HCT116 (cell line): ENCODE results near the gene HRNR. TPM values are rescaled to one million over a fixed set of nuclear protein-coding genes. Genes with fewer than 3 reads are reported as not detected.

Experiments
- ATAC-seq: fragments of 200-7000 bp; cut with Tn5 transposase; 2 replicates; pipeline ENCODE4 v1.9.1; 2020; ENCODE audit warnings: mild to moderate bottlenecking, moderate library complexity
- BruUV-seq: library from RNA; stranded (reverse); fragments of 400-500 nt; replicated peaks from 2 replicates; lab custom pipeline; 2021; lab: Mats Ljungman, UMichigan
- CTCF ChIA-PET: fragments of 300-600 bp; sonication (Branson Sonifier 250); formaldehyde crosslinking; loops from one replicate; lab custom pipeline; 2021; ENCODE audit warnings: antibody characterized with exemption; lab: Charles Lee
- POLR2A ChIA-PET: fragments of 300-600, 350-600 bp; sonication (Branson Sonifier 250); formaldehyde crosslinking; loops from one replicate; lab custom pipeline; 2021; ENCODE audit warnings: antibody characterized with exemption; lab: Charles Lee
- RAD21 ChIA-PET, 2 experiments: fragments of 300-600 bp; sonication (Branson Sonifier 250); formaldehyde crosslinking; loops; one replicate each; lab custom pipeline; 2023; ENCODE audit warnings: low total read pairs in 2 of 2; ENCODE audit not compliant: uncharacterized antibody in 2 of 2, unreplicated experiment in 2 of 2, low non-redundant PET in 1 of 2; lab: Charles Lee
- DNase-seq: peaks from one replicate; pipeline ENCODE4 v3.0.0-alpha.2; 2010; ENCODE audit warnings: low read depth, low spot score
- H2AFZ ChIP-seq: fragments of 200-600 bp; shearing (Covaris generic), sonication (generic); 2 replicates; pipeline ENCODE4 v1.6.1; 2017; ENCODE audit warnings: low read depth, mixed run types, mixed read lengths, antibody characterized with exemption, low read length; ENCODE audit not compliant: poor library complexity, severe bottlenecking
- H3K27ac ChIP-seq: 2 replicates; pipeline ENCODE4 v1.5.1; 2012; ENCODE audit warnings: low read depth, low read length
- H3K27me3 ChIP-seq: fragments of 200-600 bp; sonication (generic); 2 replicates; pipeline ENCODE4 v1.6.1; 2016; ENCODE audit warnings: mixed run types, low read length, mixed read lengths; ENCODE audit not compliant: insufficient read depth
- H3K36me3 ChIP-seq, 2 experiments: fragments of 200-500 bp in 1 of 2; fragments of 200-600 bp in 1 of 2; sonication (Bioruptor generic) in 1 of 2; sonication (generic) in 1 of 2; 2 replicates each; pipeline versions ENCODE4 v1.5.1 to v1.6.1; 2014 to 2016; ENCODE audit warnings: low read length in 2 of 2, inconsistent platforms in 1 of 2, mixed read lengths in 1 of 2, mixed run types in 1 of 2; ENCODE audit not compliant: insufficient read depth in 2 of 2, control insufficient read depth in 1 of 2
- H3K4me1 ChIP-seq, 2 experiments: fragments of 200-600 bp in 1 of 2; sonication (generic) in 1 of 2; 2 replicates each; pipeline versions ENCODE4 v1.5.1 to v1.6.1; 2012 to 2017; ENCODE audit warnings: low read length in 2 of 2, inconsistent platforms in 1 of 2, mild to moderate bottlenecking in 1 of 2, mixed read lengths in 1 of 2, mixed run types in 1 of 2, moderate library complexity in 1 of 2; ENCODE audit not compliant: insufficient read depth in 2 of 2, control insufficient read depth in 1 of 2
- H3K4me2 ChIP-seq: fragments of 200-600 bp; sonication (generic); 2 replicates; pipeline ENCODE4 v1.6.1; 2017; ENCODE audit warnings: mixed run types, low read length, mixed read lengths
- H3K4me3 ChIP-seq, 2 experiments: fragments of 200-600 bp in 1 of 2; sonication (generic) in 1 of 2; replicated peaks in 1 of 2; 2 replicates each; pipeline ENCODE4 v1.5.1; 2011 to 2016; ENCODE audit warnings: low read length in 2 of 2, control low read depth in 1 of 2, low read depth in 1 of 2, mild to moderate bottlenecking in 1 of 2, mixed read lengths in 1 of 2, mixed run types in 1 of 2
- H3K79me2 ChIP-seq: fragments of 200-600 bp; sonication (generic); 2 replicates; pipeline ENCODE4 v1.6.1; 2017; ENCODE audit warnings: mild to moderate bottlenecking, mixed run types, low read length, moderate library complexity, mixed read lengths; ENCODE audit not compliant: insufficient read depth
- H3K9ac ChIP-seq: fragments of 200-600 bp; sonication (generic); 2 replicates; pipeline ENCODE4 v1.6.1; 2016; ENCODE audit warnings: low read length, mixed read lengths
- H3K9me2 ChIP-seq: fragments of 200-600 bp; sonication (generic), shearing (Covaris generic); 2 replicates; pipeline ENCODE4 v1.6.1; 2017; ENCODE audit warnings: mixed run types, mild to moderate bottlenecking, moderate library complexity; ENCODE audit not compliant: insufficient read depth
- H3K9me3 ChIP-seq, 2 experiments: fragments of 200-500 bp in 1 of 2; fragments of 200-600 bp in 1 of 2; sonication (Bioruptor generic) in 1 of 2; sonication (generic) in 1 of 2; 2 replicates each; pipeline ENCODE4 v1.6.1; 2014 to 2017; ENCODE audit warnings: low read length in 2 of 2, mixed read lengths in 2 of 2, inconsistent platforms in 1 of 2, low read depth in 1 of 2, mild to moderate bottlenecking in 1 of 2, mixed run types in 1 of 2, moderate library complexity in 1 of 2; ENCODE audit not compliant: control insufficient read depth in 1 of 2, insufficient read depth in 1 of 2
- H4K20me1 ChIP-seq: fragments of 200-600 bp; sonication (generic), shearing (Covaris generic); 2 replicates; pipeline ENCODE4 v1.6.1; 2017; ENCODE audit warnings: mixed run types, mild to moderate bottlenecking, moderate library complexity; ENCODE audit not compliant: insufficient read depth
- ATF3 ChIP-seq: IDR thresholded peaks from 2 replicates; pipeline ENCODE4 v1.6.1; 2012
- CEBPB ChIP-seq: IDR thresholded peaks from 2 replicates; pipeline ENCODE4 v1.6.1; 2012; ENCODE audit warnings: low read depth
- CTCF ChIP-seq, 3 experiments: fragments of 200-600 bp in 1 of 3; sonication (generic) in 1 of 3; IDR thresholded peaks in 2 of 3; conservative IDR thresholded peaks in 1 of 3; 2 replicates each; pipeline ENCODE4 v1.5.1; 2012 to 2017; ENCODE audit warnings: low read depth in 2 of 3, low read length in 2 of 3, antibody characterized with exemption in 1 of 3, borderline replicate concordance in 1 of 3, control low read depth in 1 of 3, mild to moderate bottlenecking in 1 of 3, mixed read lengths in 1 of 3, mixed run types in 1 of 3, moderate library complexity in 1 of 3; ENCODE audit not compliant: insufficient read depth in 1 of 3
- EGR1 ChIP-seq: IDR thresholded peaks from 2 replicates; pipeline ENCODE4 v1.6.1; 2012; ENCODE audit warnings: low read depth
- ELF1 ChIP-seq: IDR thresholded peaks from 2 replicates; pipeline ENCODE4 v1.6.1; 2012; ENCODE audit warnings: low read depth, borderline replicate concordance
- EZH2 ChIP-seq: fragments of 200-600 bp; sonication (generic); IDR thresholded peaks from 2 replicates; pipeline ENCODE4 v1.6.1; 2017; ENCODE audit warnings: antibody characterized with exemption, mixed run types
- EZH2phosphoT487 ChIP-seq: fragments of 200-600 bp; IDR thresholded peaks from 2 replicates; pipeline ENCODE4 v1.6.1; 2018; ENCODE audit warnings: antibody characterized with exemption, borderline replicate concordance
- JUND ChIP-seq: IDR thresholded peaks from 2 replicates; pipeline ENCODE4 v1.6.1; 2012
- MAX ChIP-seq: IDR thresholded peaks from 2 replicates; pipeline ENCODE4 v1.6.1; 2012
- POLR2A ChIP-seq: IDR thresholded peaks from 2 replicates; pipeline ENCODE4 v1.7.0; 2011; ENCODE audit warnings: borderline replicate concordance; ENCODE audit not compliant: insufficient read depth, insufficient read length; ENCODE audit errors: extremely low read depth
- POLR2AphosphoS5 ChIP-seq: IDR thresholded peaks from 2 replicates; pipeline ENCODE4 v1.6.1; 2011; ENCODE audit warnings: mild to moderate bottlenecking, low read depth, low read length, moderate library complexity
- SRF ChIP-seq: IDR thresholded peaks from 2 replicates; pipeline ENCODE4 v1.6.1; 2012; ENCODE audit warnings: low read depth
- YY1 ChIP-seq: IDR thresholded peaks from 2 replicates; pipeline ENCODE4 v1.6.1; 2011; ENCODE audit warnings: low read length, low read depth, moderate library complexity, mild to moderate bottlenecking; ENCODE audit not compliant: insufficient replicate concordance; ENCODE audit errors: extremely low read depth
- ZBTB33 ChIP-seq: IDR thresholded peaks from 2 replicates; pipeline ENCODE4 v1.6.1; 2011; ENCODE audit warnings: mild to moderate bottlenecking, low read length, moderate library complexity; ENCODE audit not compliant: insufficient replicate concordance; ENCODE audit errors: extremely low read depth
- ZFX ChIP-seq: fragments of 450-650 bp; IDR thresholded peaks from 2 replicates; pipeline ENCODE4 v1.6.1; 2017
- ZNF274 ChIP-seq: fragments of 200-500 bp; sonication (Bioruptor generic); IDR thresholded peaks from 2 replicates; pipeline ENCODE4 v1.6.1; 2014; ENCODE audit warnings: mild to moderate bottlenecking, low read depth, low read length, inconsistent platforms
- intact Hi-C: fragments of 100-400 bp; cut with micrococcal nuclease; formaldehyde crosslinking; loops from 2 replicates; pipeline ENCODE4 v1.10.0; 2022
- total RNA-seq: library from RNA; stranded (reverse); gene quantifications from one replicate; pipeline ENCODE4 v1.2.1, GENCODE V29; 2021; ENCODE audit not compliant: unreplicated experiment

HRNR gene
- total RNA-seq, 1 experiment from 2014 or later, result not detected

GRCh38 chr1:152247316-152247715, 23.3 kb upstream of the HRNR start:
- no peak overlapping the region for H3K4me2 ChIP-seq
- no peaks in the 10 kb centered on the region for H3K4me1 ChIP-seq
- H3K27ac ChIP-seq, result no peak overlapping the region

More at GRCh38 chr1:152247316-152247715, 23.3 kb upstream of the HRNR start:
- BruUV-seq, result no TSS peak
- no peak overlapping the region for H2AFZ ChIP-seq
- RAD21 ChIA-PET, result no interaction called here
- no peaks in the 10 kb centered on the region for H3K9me3 ChIP-seq
- H3K27me3 ChIP-seq, result peaks cover 39% of the 10 kb centered on the region; the same call in 1 of the 2 replicates
- TF ChIP-seq ELF1, result no peak
- TF ChIP-seq YY1, result no peak
- TF ChIP-seq EGR1, result no peak
- no peak for TF ChIP-seq EZH2phosphoT487
- TF ChIP-seq CTCF (IDR thresholded peaks at IDR 0.05 in 2 of 3, conservative IDR thresholded peaks at IDR 0.05 in 1 of 3; ENCODE audit: borderline replicate concordance in 1 of 3, insufficient read depth in 1 of 3, low read depth in 2 of 3, low read length in 2 of 3), result no peak
- TF ChIP-seq MAX, result no peak
- TF ChIP-seq SRF, result no peak
- no peak for TF ChIP-seq JUND
- TF ChIP-seq EZH2, result no peak
- no peak for TF ChIP-seq POLR2AphosphoS5
- TF ChIP-seq ZNF274, result no peak
- TF ChIP-seq ZFX, result no peak
- no peak for TF ChIP-seq ATF3
- no peak for TF ChIP-seq POLR2A
- TF ChIP-seq CEBPB, result no peak
- no peak for TF ChIP-seq ZBTB33
- H3K4me3 ChIP-seq, result no peak overlapping the region
- POLR2A ChIA-PET, result no interaction called here
- no peaks in the 10 kb centered on the region for H3K9me2 ChIP-seq
- DNase-seq, result no peak
- H3K79me2 ChIP-seq, result no peaks in the 10 kb centered on the region
- no peak overlapping the region for H3K9ac ChIP-seq
- intact Hi-C loops, result no loop called here
- no peaks in the 10 kb centered on the region for H4K20me1 ChIP-seq
- CTCF ChIA-PET, result no interaction called here
- ATAC-seq, result no peak
- H3K36me3 ChIP-seq, result no peaks in the 10 kb centered on the region
